Gastroesophageal sphincter (tissue), 4 donors: ENCODE results near the gene CLEC2A. TPM values are rescaled to one million over a fixed set of nuclear protein-coding genes. Genes with fewer than 3 reads are reported as not detected.

ENCODE experiments used
- ATAC-seq: fragments of 150-250 bp; one replicate; pipeline ENCODE4 v1.9.1; 2016; ENCODE audit warnings: mild to moderate bottlenecking, moderate library complexity
- H3K27ac ChIP-seq, 4 donors: fragments of 200-600 bp; sonication (generic) in 3 of 4; 1 replicate in 3 of 4; 2 replicates in 1 of 4; pipeline ENCODE4 v1.5.1; 2016 to 2019
- H3K27me3 ChIP-seq: fragments of 200-600 bp; sonication (generic); one replicate; pipeline ENCODE4 v1.5.1; 2019
- H3K36me3 ChIP-seq, 2 donors: fragments of 200-600 bp; sonication (generic); one replicate each; pipeline ENCODE4 v1.5.1; 2019; ENCODE audit warnings: control low read depth in 1 of 2
- H3K4me1 ChIP-seq, 3 donors: fragments of 200-600 bp; sonication (generic); 1 replicate in 2 of 3; 2 replicates in 1 of 3; pipeline ENCODE4 v1.5.1; 2016 to 2019; ENCODE audit warnings: control low read depth in 2 of 3
- H3K4me3 ChIP-seq, 2 donors: fragments of 200-600 bp; sonication (generic); one replicate each; pipeline ENCODE4 v1.5.1; 2019; ENCODE audit warnings: mild to moderate bottlenecking in 1 of 2, moderate library complexity in 1 of 2
- H3K9me3 ChIP-seq, 3 donors: fragments of 200-600 bp; sonication (generic); one replicate each; pipeline ENCODE4 v1.5.1; 2017 to 2019; ENCODE audit warnings: control low read depth in 2 of 3
- CTCF ChIP-seq, 4 experiments: fragments of 200-600 bp in 2 of 4; fragments of 450-650 bp in 2 of 4; sonication (generic) in 1 of 4; IDR thresholded peaks; one replicate each; pipeline ENCODE4 v1.5.1; 2017 to 2019; ENCODE audit warnings: antibody characterized with exemption in 4 of 4, mild to moderate bottlenecking in 2 of 4, moderate library complexity in 2 of 4
- EP300 ChIP-seq: sonication (generic); formaldehyde crosslinking; IDR thresholded peaks from one replicate; pipeline ENCODE4 v1.6.1; 2017; ENCODE audit warnings: antibody characterized with exemption, mild to moderate bottlenecking
- POLR2A ChIP-seq, 2 donors: fragments of 450-650 bp; IDR thresholded peaks; one replicate each; pipeline ENCODE4 v1.6.1; 2017; ENCODE audit warnings: antibody characterized with exemption in 2 of 2, mild to moderate bottlenecking in 2 of 2, moderate library complexity in 1 of 2
- POLR2AphosphoS5 ChIP-seq: sonication (generic); formaldehyde crosslinking; IDR thresholded peaks from one replicate; pipeline ENCODE4 v1.6.1; 2017; ENCODE audit warnings: antibody characterized with exemption
- WGBS, 2 donors: methylation state at CpG; one replicate each; pipeline ENCODE4 v1.1.5; 2018; ENCODE audit warnings: low coverage in 1 of 2; 5-methylcytosine and 5-hydroxymethylcytosine counted together
- total RNA-seq, 4 donors: library from RNA; depleted of rRNA; stranded (reverse); fragments of >200 nt; gene quantifications; one replicate each; pipeline ENCODE4 v1.1.0, GENCODE V29; 2016

CLEC2A gene
- total RNA-seq, 4 donors from 2014 or later, result not detected

DNA sequence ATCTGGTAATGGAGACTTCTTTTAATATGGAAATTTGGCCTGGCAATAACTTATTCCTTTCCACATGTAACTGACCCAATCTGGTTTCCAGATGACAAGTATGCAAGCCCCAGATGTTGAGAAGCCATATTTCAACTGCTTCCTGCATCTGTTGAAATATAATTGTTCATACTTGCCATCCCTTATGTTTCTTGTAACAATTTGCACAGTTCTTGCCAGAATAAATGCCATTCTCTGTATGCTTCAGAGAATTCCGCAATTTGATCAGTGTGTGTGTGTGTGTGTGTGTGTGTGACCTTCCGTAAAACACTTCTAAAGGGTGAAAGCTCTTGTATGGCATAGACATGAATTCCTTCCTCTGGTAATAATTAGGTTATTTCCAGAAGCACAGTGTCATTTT lies 1.8 kb upstream of the CLEC2A start:
- TF ChIP-seq CTCF (IDR thresholded peaks at IDR 0.05) (no peak), EP300 (no peak), POLR2A (IDR thresholded peaks at IDR 0.05) (no peak), POLR2AphosphoS5 (no peak)
- Histone ChIP-seq H3K36me3 (no peaks in the 10 kb centered on the region), H3K27ac (no peak overlapping the region), H3K27me3 (no peaks in the 10 kb centered on the region), H3K4me3 (no peak overlapping the region), H3K9me3 (no peaks in the 10 kb centered on the region), H3K4me1 (no peaks in the 10 kb centered on the region)
- ATAC-seq, result no peak
- 57 to 84% methylated on average over 2 of the region's 2 CpGs for WGBS, 2 donors

DNA sequence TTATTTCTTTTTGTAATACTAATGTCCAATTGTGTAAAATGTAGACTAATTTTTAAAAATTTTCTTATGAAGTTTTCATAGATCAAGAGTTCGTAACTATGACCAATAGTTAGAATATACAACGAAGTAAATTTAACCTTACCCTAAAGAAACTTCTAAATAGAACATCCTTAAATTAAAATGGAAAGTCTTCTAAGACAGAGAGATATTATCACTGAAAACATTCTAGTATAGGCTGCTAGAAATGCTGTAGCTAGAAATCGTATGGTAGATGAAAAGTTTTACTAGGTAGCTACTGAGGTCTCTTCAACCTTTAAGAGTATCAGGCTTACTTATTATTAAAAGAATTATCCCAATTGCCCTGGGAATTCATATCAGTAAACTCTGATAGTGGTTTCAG lies 925 bp downstream of the CLEC2A start:
- Histone ChIP-seq H3K4me3 (no peak overlapping the region), H3K4me1 (no peaks in the 10 kb centered on the region), H3K36me3 (no peaks in the 10 kb centered on the region), H3K27me3 (no peaks in the 10 kb centered on the region), H3K27ac (no peak overlapping the region), H3K9me3 (no peaks in the 10 kb centered on the region)
- WGBS, 2 donors, result 70 to 87% methylated on average over 3 of the region's 3 CpGs
- no peak for ATAC-seq
- TF ChIP-seq CTCF (IDR thresholded peaks at IDR 0.05) (no peak), POLR2A (IDR thresholded peaks at IDR 0.05) (no peak), EP300 (no peak), POLR2AphosphoS5 (no peak)

DNA sequence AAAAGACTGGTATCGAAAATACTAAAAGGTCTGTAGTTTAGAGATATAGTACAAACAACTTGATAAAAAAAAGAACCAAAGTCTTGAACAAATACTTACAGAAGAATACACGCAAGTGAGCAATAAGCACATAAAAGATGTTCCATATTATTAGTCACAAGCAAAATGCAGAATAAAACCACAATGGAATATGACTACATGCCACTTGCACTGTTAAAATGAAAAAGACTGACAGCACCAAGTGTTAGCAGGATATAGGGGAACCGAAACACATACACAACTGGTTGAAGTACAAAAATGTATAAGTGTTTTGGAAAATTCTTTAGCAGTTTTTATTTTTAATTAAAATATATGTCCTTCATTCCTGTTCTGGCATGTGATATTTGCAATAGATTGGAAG lies 3.6 kb downstream of the CLEC2A start:
- no peak for ATAC-seq

DNA sequence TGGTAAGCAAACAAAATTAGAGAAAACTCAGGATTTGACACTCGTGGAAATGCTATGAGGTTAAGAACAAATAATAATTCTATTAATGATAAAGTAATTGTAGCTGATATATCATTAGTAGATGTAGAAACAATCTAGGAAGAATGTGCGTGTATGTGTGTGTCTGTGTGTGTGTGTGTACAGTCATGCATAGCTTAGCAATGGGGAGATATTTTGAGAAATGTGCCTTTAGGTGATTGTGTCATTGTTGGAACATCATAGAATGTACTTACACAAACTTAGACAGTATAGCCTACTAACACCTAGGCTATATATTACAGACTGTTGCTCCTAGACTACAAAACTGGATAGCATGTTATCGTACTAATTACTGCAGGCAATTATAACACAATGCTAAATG lies 5.3 kb downstream of the CLEC2A start:
- Histone ChIP-seq H3K27me3 (no peaks in the 10 kb centered on the region), H3K4me1 (no peaks in the 10 kb centered on the region), H3K36me3 (no peaks in the 10 kb centered on the region), H3K27ac (no peak overlapping the region), H3K9me3 (no peaks in the 10 kb centered on the region), H3K4me3 (no peak overlapping the region)
- no peak for TF ChIP-seq POLR2AphosphoS5
- no peak for TF ChIP-seq POLR2A (IDR thresholded peaks at IDR 0.05)
- ATAC-seq, result no peak
- WGBS, 2 donors, result 82 to 83% methylated on average over 3 of the region's 3 CpGs

More for the DNA sequence above, 3.6 kb downstream of the CLEC2A start:
- H3K9me3 ChIP-seq, result no peaks in the 10 kb centered on the region
- H3K36me3 ChIP-seq, result no peaks in the 10 kb centered on the region
- 78 to 87% methylated on average over 3 of the region's 3 CpGs for WGBS, 2 donors
- H3K27me3 ChIP-seq, result no peaks in the 10 kb centered on the region
- no peak overlapping the region for H3K4me3 ChIP-seq
- H3K27ac ChIP-seq, result no peak overlapping the region
- no peaks in the 10 kb centered on the region for H3K4me1 ChIP-seq
- TF ChIP-seq CTCF (IDR thresholded peaks at IDR 0.05), result no peak
- no peak for TF ChIP-seq POLR2A (IDR thresholded peaks at IDR 0.05)
- TF ChIP-seq EP300, result no peak
- no peak for TF ChIP-seq POLR2AphosphoS5

- peak; percentile 46 for ATAC-seq
- TF ChIP-seq POLR2AphosphoS5 (no peak), CTCF (IDR thresholded peaks at IDR 0.05) (peak; percentile 4 to 46 (median 40))
- no peak overlapping the region for H3K27ac ChIP-seq
- H3K36me3 ChIP-seq, result no peaks in the 10 kb centered on the region
- no peaks in the 10 kb centered on the region for H3K27me3 ChIP-seq
- H3K9me3 ChIP-seq, result no peaks in the 10 kb centered on the region
- 13 to 24% methylated on average over 5 of the region's 5 CpGs for WGBS, 2 donors
- H3K4me1 ChIP-seq, result no peaks in the 10 kb centered on the region
- no peak overlapping the region for H3K4me3 ChIP-seq
Observed at GRCh38 chr12:9925705-9926393, 6.3 kb downstream of the CLEC2A start.
